ENCODE data around the gene SLX9. TPM values are rescaled to one million over a fixed set of nuclear protein-coding genes. Genes with fewer than 3 reads are reported as not detected.
"Not testable (repeated sequence)": the region's sequence is repeated elsewhere in the genome, so short reads cannot be mapped to it uniquely, and the experiment has no call there.

SLX9 gene
- total RNA-seq, 1 experiment from 2014 or later: 31.3 TPM

GRCh38 chr21:44975720-44976555, 36.1 kb downstream of the SLX9 start:
- DNase-seq (ENCODE audit: low spot score): no peak

- not testable (repeated sequence) for DNase-seq (ENCODE audit: low spot score)
Observed at GRCh38 chr21:44976556-44977393, 36.9 kb downstream of the SLX9 start.

- DNase-seq (ENCODE audit: low spot score): no peak
Observed at GRCh38 chr21:44977616-44978340, 37.9 kb downstream of the SLX9 start.

GRCh38 chr21:44979687-44980561, 40.1 kb downstream of the SLX9 start:
- DNase-seq (ENCODE audit: low spot score): no peak

GRCh38 chr21:44980562-44981489, 41.0 kb downstream of the SLX9 start:
- DNase-seq (ENCODE audit: low spot score): no peak

GRCh38 chr21:44982558-44983250, 42.9 kb downstream of the SLX9 start:
- DNase-seq (ENCODE audit: low spot score): no peak

- DNase-seq (ENCODE audit: low spot score): no peak
Observed at GRCh38 chr21:44983421-44984206, 43.8 kb downstream of the SLX9 start.

GRCh38 chr21:44984428-44984791, 44.6 kb downstream of the SLX9 start:
- DNase-seq (ENCODE audit: low spot score): no peak

GRCh38 chr21:44984792-44985440, 45.1 kb downstream of the SLX9 start:
- no peak for DNase-seq (ENCODE audit: low spot score)

- no peak for DNase-seq (ENCODE audit: low spot score)
Observed at GRCh38 chr21:44985441-44986401, 45.9 kb downstream of the SLX9 start.

- DNase-seq (ENCODE audit: low spot score): no peak
Observed at GRCh38 chr21:44986471-44987291, 46.9 kb downstream of the SLX9 start.

GRCh38 chr21:44987301-44987885, 47.6 kb downstream of the SLX9 start:
- no peak for DNase-seq (ENCODE audit: low spot score)

- DNase-seq (ENCODE audit: low spot score): no peak
Observed at GRCh38 chr21:44987886-44988606, 48.2 kb downstream of the SLX9 start.

- DNase-seq (ENCODE audit: low spot score): no peak
Observed at GRCh38 chr21:44988607-44989536, 49.0 kb downstream of the SLX9 start.
